Colonic mucosa (tissue), 4 donors: ENCODE results near the gene CPEB2. TPM values are rescaled to one million over a fixed set of nuclear protein-coding genes. Genes with fewer than 3 reads are reported as not detected.

Experiments
- DNase-seq: peaks from one replicate; pipeline ENCODE4 v3.0.0-alpha.2; 2020
- H3K27ac ChIP-seq: fragments of 200-600 bp; one replicate; pipeline ENCODE4 v1.8.0; 2021
- H3K27me3 ChIP-seq: fragments of 200-600 bp; one replicate; pipeline ENCODE4 v1.8.0; 2021
- H3K36me3 ChIP-seq: fragments of 200-600 bp; one replicate; pipeline ENCODE4 v1.8.0; 2021
- H3K4me1 ChIP-seq: fragments of 200-600 bp; one replicate; pipeline ENCODE4 v1.8.0; 2021; ENCODE audit warnings: mild to moderate bottlenecking
- H3K4me3 ChIP-seq: fragments of 200-600 bp; one replicate; pipeline ENCODE4 v1.8.0; 2021
- H3K9ac ChIP-seq, 2 donors: one replicate each; pipeline ENCODE4 v1.7.0; 2013; ENCODE audit warnings: control low read depth in 2 of 2, low read depth in 2 of 2, low read length in 2 of 2
- H3K9me3 ChIP-seq: fragments of 200-600 bp; one replicate; pipeline ENCODE4 v1.8.0; 2021
- intact Hi-C: fragments of 100-400 bp; cut with DNase I; formaldehyde crosslinking; loops from one replicate; pipeline ENCODE4 v1.14.1; 2022
- total RNA-seq, 2 donors: library from RNA; stranded (reverse); fragmentation: NEBNext Ultra II Directional in 1 of 2; extraction: Animal tissue kit (Norgen Biotek cat#: 25700) in 1 of 2; gene quantifications; one replicate each; pipeline ENCODE4 v1.2.1, GENCODE V29; 2021
- TF ChIP-seq, protein P1 (sequence below): fragments of 200-600 bp; IDR thresholded peaks from one replicate; pipeline ENCODE4 v1.8.0; 2022; ENCODE audit warnings: antibody characterized with exemption, mild to moderate bottlenecking
- donor health status: healthy.
- donor health status: DM: no; HTN: no; CAD: no.
- donor health status: DM: no; HTN: no; CAD: no.

Gene CPEB2
- total RNA-seq, 2 donors from 2014 or later = 12.0 to 30.8 TPM

DNA sequence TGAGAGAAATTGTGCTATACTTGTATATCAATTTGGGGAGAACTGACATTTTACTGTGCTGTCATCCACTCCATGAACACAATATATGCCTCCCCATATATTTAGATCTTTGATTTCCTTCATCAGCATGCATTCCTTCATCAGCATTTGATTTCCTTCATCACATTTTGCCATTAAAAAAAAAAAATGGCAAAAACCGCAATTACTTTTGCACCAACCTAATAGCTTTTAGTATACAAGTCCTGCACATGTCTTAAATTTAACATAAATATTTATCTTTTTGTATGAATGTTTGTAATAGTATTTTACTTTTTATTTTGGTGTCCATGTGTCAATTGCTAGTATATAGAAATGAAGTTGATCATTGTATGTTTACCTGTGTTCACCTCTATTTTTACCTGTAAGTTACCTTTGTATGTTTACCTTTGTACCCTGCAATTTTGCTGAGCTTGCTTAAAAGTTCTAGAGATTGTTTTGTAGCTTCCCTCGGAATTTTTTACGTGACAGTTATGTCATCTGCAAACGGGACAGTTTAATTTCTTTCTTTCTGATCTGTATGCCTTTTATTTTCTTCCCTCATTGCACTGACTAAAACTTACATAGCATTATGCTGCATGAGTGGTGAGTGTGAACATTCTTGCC is 86.2 kb downstream of the CPEB2 start:
- Histone ChIP-seq H3K27me3 (no peaks in the 10 kb centered on the region), H3K9me3 (no peaks in the 10 kb centered on the region), H3K4me3 (no peak overlapping the region), H3K9ac (no peak overlapping the region), H3K27ac (no peak overlapping the region), H3K4me1 (no peaks in the 10 kb centered on the region), H3K36me3 (no peaks in the 10 kb centered on the region)
- intact Hi-C loops = no loop called here
- DNase-seq = no peak
- TF ChIP-seq, protein P1, sequence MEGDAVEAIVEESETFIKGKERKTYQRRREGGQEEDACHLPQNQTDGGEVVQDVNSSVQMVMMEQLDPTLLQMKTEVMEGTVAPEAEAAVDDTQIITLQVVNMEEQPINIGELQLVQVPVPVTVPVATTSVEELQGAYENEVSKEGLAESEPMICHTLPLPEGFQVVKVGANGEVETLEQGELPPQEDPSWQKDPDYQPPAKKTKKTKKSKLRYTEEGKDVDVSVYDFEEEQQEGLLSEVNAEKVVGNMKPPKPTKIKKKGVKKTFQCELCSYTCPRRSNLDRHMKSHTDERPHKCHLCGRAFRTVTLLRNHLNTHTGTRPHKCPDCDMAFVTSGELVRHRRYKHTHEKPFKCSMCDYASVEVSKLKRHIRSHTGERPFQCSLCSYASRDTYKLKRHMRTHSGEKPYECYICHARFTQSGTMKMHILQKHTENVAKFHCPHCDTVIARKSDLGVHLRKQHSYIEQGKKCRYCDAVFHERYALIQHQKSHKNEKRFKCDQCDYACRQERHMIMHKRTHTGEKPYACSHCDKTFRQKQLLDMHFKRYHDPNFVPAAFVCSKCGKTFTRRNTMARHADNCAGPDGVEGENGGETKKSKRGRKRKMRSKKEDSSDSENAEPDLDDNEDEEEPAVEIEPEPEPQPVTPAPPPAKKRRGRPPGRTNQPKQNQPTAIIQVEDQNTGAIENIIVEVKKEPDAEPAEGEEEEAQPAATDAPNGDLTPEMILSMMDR = no peak

DNA sequence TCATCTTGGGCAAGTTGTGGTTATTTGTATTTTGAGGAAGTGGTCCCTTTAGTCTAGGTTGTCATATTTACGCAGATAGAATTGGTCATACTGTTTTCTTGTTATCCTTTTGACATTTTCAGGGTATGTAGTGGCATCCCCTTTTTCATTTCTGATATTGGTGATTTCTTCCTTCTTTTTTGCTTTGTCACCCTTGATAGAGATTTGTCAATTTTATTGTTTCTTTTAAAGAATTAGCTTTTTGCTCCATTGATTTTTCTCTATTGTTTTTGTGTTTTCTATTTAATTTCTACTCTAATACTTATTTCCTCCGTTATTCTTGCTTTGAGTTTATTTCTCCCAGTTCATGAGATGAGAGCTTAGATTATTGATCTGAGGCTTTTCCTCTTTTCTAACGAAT is 87.7 kb downstream of the CPEB2 start:
- H3K9me3 ChIP-seq = no peaks in the 10 kb centered on the region
- no peaks in the 10 kb centered on the region for H3K4me1 ChIP-seq
- H3K36me3 ChIP-seq = no peaks in the 10 kb centered on the region
- no peaks in the 10 kb centered on the region for H3K27me3 ChIP-seq
- intact Hi-C loops = no loop called here
- H3K4me3 ChIP-seq = no peak overlapping the region
- H3K27ac ChIP-seq = no peak overlapping the region
- H3K9ac ChIP-seq = no peak overlapping the region
- TF ChIP-seq, protein P1 = no peak
- no peak for DNase-seq

DNA sequence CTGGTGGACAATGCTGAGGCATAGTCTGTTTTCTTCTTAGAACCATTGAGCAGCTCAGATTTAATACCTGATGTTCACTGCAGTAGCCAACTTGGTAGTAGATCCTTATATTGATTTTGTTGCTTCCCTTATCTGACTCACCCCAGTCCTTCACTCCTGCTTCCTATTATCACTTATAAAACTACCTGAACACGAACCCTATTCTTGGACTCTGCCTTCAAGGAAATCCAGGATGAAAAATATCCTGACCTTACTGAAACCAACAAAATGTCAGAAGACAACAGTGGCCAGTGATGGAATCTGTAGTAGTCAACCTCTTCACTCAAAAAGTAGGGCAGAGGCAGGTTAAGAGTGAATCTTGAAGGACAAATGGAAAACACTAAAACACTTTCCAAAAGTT is 98.1 kb downstream of the CPEB2 start:
- no peaks in the 10 kb centered on the region for H3K27me3 ChIP-seq
- TF ChIP-seq, protein P1 = no peak
- H3K36me3 ChIP-seq = no peaks in the 10 kb centered on the region
- H3K4me3 ChIP-seq = no peak overlapping the region
- DNase-seq = no peak
- intact Hi-C loops = no loop called here
- no peak overlapping the region for H3K9ac ChIP-seq
- no peaks in the 10 kb centered on the region for H3K9me3 ChIP-seq
- H3K27ac ChIP-seq = no peak overlapping the region
- no peaks in the 10 kb centered on the region for H3K4me1 ChIP-seq

DNA sequence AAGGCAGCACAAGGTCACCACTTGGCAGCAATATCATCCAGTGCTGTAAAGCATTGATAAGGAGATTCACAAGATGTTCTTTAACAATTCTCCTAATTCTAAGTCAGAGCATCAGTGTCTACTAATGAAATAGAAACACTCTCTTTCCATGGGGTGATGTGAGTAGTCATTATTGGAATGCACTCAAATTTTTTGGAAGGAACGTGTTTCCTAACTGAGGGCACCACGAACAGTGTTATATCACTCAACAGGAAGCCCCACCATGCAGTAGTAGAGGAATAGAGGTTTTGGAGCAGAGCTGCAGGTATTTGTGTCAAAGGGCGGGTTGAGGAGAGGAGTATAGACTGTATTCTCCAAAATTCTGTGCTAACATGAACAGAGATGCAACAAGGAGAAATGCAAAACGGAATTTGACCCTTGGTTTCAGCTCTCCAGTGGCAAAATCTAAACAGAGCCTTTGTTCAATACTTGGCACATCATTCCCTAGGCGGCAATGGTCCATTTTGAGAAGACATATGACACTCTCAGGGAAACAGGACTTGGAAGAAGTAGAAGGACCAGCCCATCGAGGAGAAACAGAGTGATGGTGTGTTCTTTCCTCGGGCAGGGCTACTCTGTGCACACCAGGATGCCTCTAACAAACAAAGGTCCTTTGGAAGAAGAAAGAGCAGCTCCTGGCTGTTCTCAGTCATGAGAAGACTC is 98.9 kb downstream of the CPEB2 start:
- intact Hi-C loops = no loop called here
- Histone ChIP-seq H3K9me3 (no peaks in the 10 kb centered on the region), H3K27ac (no peak overlapping the region), H3K4me3 (no peak overlapping the region), H3K27me3 (no peaks in the 10 kb centered on the region), H3K4me1 (no peaks in the 10 kb centered on the region), H3K36me3 (no peaks in the 10 kb centered on the region), H3K9ac (no peak overlapping the region)
- TF ChIP-seq, protein P1 = no peak
- DNase-seq = no peak

DNA sequence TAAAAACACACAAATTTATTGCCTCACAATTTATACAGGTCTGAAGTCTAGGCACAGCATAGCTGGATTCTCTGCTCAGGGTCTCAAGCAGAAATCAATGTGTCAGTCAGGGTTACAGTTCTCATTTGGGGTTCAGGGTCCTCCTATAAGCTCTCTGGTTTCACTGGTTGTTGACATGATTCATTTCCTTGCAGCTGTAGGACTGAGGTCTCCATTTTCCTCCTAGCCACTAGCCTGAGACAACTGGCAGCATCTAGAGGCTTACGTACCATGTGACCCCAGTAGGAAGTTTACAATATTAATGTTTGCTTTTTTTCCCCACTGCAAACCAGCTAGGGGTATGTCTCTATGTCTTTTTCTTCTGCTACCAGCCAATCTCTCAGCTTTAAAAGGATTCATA is 102.5 kb downstream of the CPEB2 start:
- no peak overlapping the region for H3K27ac ChIP-seq
- no peaks in the 10 kb centered on the region for H3K36me3 ChIP-seq
- no peak overlapping the region for H3K4me3 ChIP-seq
- no peaks in the 10 kb centered on the region for H3K4me1 ChIP-seq
- H3K9me3 ChIP-seq = no peaks in the 10 kb centered on the region
- TF ChIP-seq, protein P1 = no peak
- no peak overlapping the region for H3K9ac ChIP-seq
- DNase-seq = no peak
- intact Hi-C loops = no loop called here
- H3K27me3 ChIP-seq = no peaks in the 10 kb centered on the region
